ENCODE measurements around the gene HNRNPU. TPM values are rescaled to one million over a fixed set of nuclear protein-coding genes. Genes with fewer than 3 reads are reported as not detected.

Gene HNRNPU
- total and polyA plus RNA-seq, 2 of the 13 experiments (the other 11 are each of a cell fraction or from before 2014, with no cell fraction given), result 101 to 508 TPM

- H2AFZ ChIP-seq (ENCODE audit: low read length), result no peak overlapping the region
- H3K4me2 ChIP-seq (ENCODE audit: low read depth, low read length), result peak overlapping the region; percentile 60
- POLR2A ChIA-PET, result interaction anchor here (1.4 to 1.9 kb wide), 2 partner anchors 31 to 32 kb away, joined by 4 to 7 read pairs; partner anchors contain the start of gene COX20
- intact Hi-C loops (cut with micrococcal nuclease; ENCODE audit: unreplicated experiment), result no loop called here
- no peak for TF ChIP-seq ZNF597 (CRISPR knock-in tag; IDR thresholded peaks at IDR 0.05)
- no peak for TF ChIP-seq ZNF883 (CRISPR knock-in tag; IDR thresholded peaks at IDR 0.05; ENCODE audit: not compliant biosample characterization)
- no peak for TF ChIP-seq POLR2AphosphoS2 (IDR thresholded peaks at IDR 0.05; ENCODE audit: low read depth, low read length)
- TF ChIP-seq GMEB2 (CRISPR knock-in tag; IDR thresholded peaks at IDR 0.05; ENCODE audit: low read depth), result no peak
- no peak for TF ChIP-seq SKI (IDR thresholded peaks at IDR 0.05; ENCODE audit: partially characterized antibody)
- TF ChIP-seq ZNF446 (CRISPR knock-in tag; IDR thresholded peaks at IDR 0.05), result no peak
- TF ChIP-seq PHF20 (CRISPR knock-in tag; IDR thresholded peaks at IDR 0.05), result no peak
- no peak for TF ChIP-seq ZFP62 (CRISPR knock-in tag; IDR thresholded peaks at IDR 0.05)
- TF ChIP-seq PITX1 (CRISPR knock-in tag; IDR thresholded peaks at IDR 0.05), result no peak
- no peak for TF ChIP-seq ZEB1 (IDR thresholded peaks at IDR 0.05; ENCODE audit: insufficient replicate concordance, low read depth)
- no peak for TF ChIP-seq ZNF776 (CRISPR knock-in tag; IDR thresholded peaks at IDR 0.05)
- no peak for TF ChIP-seq GMEB1 (CRISPR knock-in tag; IDR thresholded peaks at IDR 0.05; ENCODE audit: borderline replicate concordance)
- no peak for TF ChIP-seq ZNF800 (CRISPR knock-in tag; IDR thresholded peaks at IDR 0.05)
- no peak for TF ChIP-seq NFE2L2 (IDR thresholded peaks at IDR 0.05; ENCODE audit: low read length)
- no peak for TF ChIP-seq ZNF550 (CRISPR knock-in tag; IDR thresholded peaks at IDR 0.05; ENCODE audit: borderline replicate concordance)
- no peak for TF ChIP-seq RBAK (CRISPR knock-in tag; IDR thresholded peaks at IDR 0.05)
- H3K4me3 ChIP-seq (replicated peaks in 1 of 3; ENCODE audit: insufficient read depth in 1 of 3, low read depth in 2 of 3, low read length in 3 of 3), result no peak overlapping the region
- DNase-seq (ENCODE audit: low spot score), result no peak
- no peaks in the 10 kb centered on the region for H4K20me1 ChIP-seq (ENCODE audit: insufficient read depth, low read length)
- CTCF ChIA-PET (ENCODE audit: low intra/inter-chr PET ratio, low total read pairs), result no interaction called here
- WGBS (ENCODE audit: low lambda C conversion rate), result 81% methylated on average over 16 of the region's 16 CpGs
- H3K9me3 ChIP-seq (ENCODE audit: low read length), result no peaks in the 10 kb centered on the region
- H3K27me3 ChIP-seq (ENCODE audit: control insufficient read depth in 1 of 2, insufficient read depth in 2 of 2, low read length in 2 of 2), result no peaks in the 10 kb centered on the region
- no peak for FAIRE-seq
- H3K27ac ChIP-seq (ENCODE audit: extremely low read length, insufficient read depth, low read length), result no peak overlapping the region
- H3K4me1 ChIP-seq (ENCODE audit: insufficient read depth, low read length), result peaks cover 28% of the 10 kb centered on the region
- no peak for ATAC-seq
- no peaks in the 10 kb centered on the region for H3K79me2 ChIP-seq (ENCODE audit: insufficient read depth, low read length)
- in situ Hi-C loops (cut with HindIII; ENCODE audit: extremely low pct_ligation_motif_present, low pct_unique_long_range_greater_than_20kb), result no loop called here
- H3K9ac ChIP-seq (ENCODE audit: insufficient read depth, low read depth, low read length), result no peak overlapping the region
- no TSS peak for BruUV-seq (replicated peaks)
- no peaks in the 10 kb centered on the region for H3K36me3 ChIP-seq (replicated peaks in 1 of 2; ENCODE audit: control insufficient read depth in 1 of 2, insufficient read depth in 2 of 2, low read length in 2 of 2)
Measured at GRCh38 chr1:244802556-244803239, 61.6 kb downstream of the HNRNPU start.

Data from HepG2 (cell line).